ENCODE results near the gene SLC38A3. TPM values are rescaled to one million over a fixed set of nuclear protein-coding genes. Genes with fewer than 3 reads are reported as not detected.

The SLC38A3 gene
- total and polyA plus RNA-seq, 9 of the 15 experiments (the other 6 are each of a cell fraction or from before 2014, with no cell fraction given) = 0.09 to 0.38 (median 0.16) TPM; not detected in 6

DNA sequence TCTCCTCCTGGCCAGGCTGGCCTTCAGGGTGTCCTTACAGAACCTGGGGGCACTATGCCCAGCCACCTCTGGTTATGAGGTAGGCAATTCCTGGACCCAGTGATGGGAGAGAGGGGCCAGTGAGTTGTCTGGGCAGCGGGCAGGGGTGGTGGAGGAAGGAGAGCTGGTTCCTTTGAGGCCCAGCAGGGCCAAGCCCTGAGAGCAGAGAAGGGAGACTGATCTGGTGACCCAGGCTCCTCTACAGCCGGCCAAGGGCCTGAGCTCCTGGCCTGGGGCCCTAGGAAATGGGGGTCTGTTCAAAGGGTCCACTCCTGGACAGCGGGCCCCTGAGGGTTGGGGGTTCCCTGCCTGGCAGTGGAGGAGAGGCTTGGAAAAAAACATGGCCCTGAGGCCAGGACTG, 7.9 kb downstream of the SLC38A3 start:
- no TSS peak for BruUV-seq (replicated peaks)
- DNase-seq (ENCODE audit: extremely low read depth in 1 of 4, low spot score in 3 of 4) (no peak), ATAC-seq (no peak), FAIRE-seq (no peak)
- Histone ChIP-seq H3K79me2 (ENCODE audit: control insufficient read depth, insufficient read depth, low read length) (no peaks in the 10 kb centered on the region), H3K4me2 (ENCODE audit: insufficient read depth, low read length) (no peak overlapping the region), H3K27ac (ENCODE audit: extremely low read depth, low read depth, low read length) (no peak overlapping the region), H3K4me3 (no peak overlapping the region), H3K4me1 (replicated peaks in 1 of 2; ENCODE audit: control insufficient read depth in 2 of 2, insufficient read depth in 2 of 2, low read length in 2 of 2) (no peaks in the 10 kb centered on the region; a peak in 2 of 5 replicates), H3K36me3 (ENCODE audit: control insufficient read depth, insufficient read depth, low read length) (no peaks in the 10 kb centered on the region), H3K9me1 (ENCODE audit: control insufficient read depth, insufficient read depth, low read length) (no peaks in the 10 kb centered on the region), H4K20me1 (replicated peaks; ENCODE audit: control insufficient read depth, insufficient read depth, low read length) (no peaks in the 10 kb centered on the region), H2AFZ (ENCODE audit: low read depth, low read length) (no peak overlapping the region), H3K9me3 (replicated peaks; ENCODE audit: control insufficient read depth, insufficient read depth, low read depth, low read length) (no peaks in the 10 kb centered on the region), H3K27me3 (ENCODE audit: control insufficient read depth in 2 of 2, insufficient read depth in 2 of 2, low read length in 2 of 2) (peaks cover 0 to 25% of the 10 kb centered on the region in 2 experiments; a peak in 3 of 5 replicates), H3K9ac (ENCODE audit: insufficient read depth in 1 of 2, low read depth in 2 of 2, low read length in 2 of 2) (no peak overlapping the region)
- TF ChIP-seq, protein P1, sequence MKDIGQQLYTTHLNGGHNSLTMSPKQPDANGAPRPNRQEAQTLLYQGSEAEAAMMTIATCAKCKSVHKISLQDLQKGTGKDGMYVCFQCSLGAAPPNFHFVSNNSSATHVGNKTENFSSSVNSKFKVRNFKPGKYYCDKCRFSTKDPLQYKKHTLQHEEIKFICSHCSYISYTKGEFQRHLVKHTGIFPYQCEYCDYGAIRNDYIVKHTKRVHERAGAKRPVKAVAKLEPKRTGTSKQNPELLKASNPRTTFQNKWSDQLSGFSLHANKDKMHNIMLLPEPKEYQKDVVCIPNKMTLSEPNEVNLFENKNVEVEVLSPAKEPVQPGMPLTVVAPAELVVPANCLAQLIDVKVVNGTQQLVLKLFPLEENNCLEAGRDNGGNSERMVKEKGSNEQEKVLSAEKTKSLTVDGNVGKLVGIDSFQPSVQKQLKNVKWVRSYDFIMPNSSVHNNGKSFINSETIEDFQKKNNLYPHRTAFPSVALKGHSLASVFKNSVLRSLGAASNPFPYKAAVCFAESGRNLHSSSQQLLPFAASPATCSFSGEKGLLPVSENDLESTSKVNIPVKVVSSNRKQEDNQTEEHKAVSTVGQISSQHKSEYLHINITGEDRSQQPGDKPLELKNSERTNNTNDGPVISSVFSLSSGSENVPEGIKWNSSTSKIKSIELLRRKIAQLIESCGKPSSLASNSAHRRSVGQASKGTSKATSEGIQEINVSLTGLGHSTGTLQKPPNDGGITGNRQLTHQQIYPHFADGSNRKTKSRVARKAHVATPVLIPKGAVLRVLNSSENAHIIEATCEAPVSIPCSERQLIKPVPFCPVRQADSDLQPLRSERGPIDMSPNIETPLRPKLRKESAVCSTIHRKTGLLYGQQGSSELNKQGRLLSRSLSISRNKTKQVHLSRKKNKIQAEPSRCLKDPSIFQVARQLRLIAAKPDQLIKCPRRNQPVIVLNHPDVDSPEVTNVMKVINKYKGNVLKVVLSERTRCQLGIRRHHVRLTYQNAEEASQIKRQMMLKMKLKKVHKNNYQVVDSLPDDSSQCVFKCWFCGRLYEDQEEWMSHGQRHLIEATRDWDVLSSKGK (CRISPR knock-in tag; IDR thresholded peaks at IDR 0.05) = no peak
- no peak for TF ChIP-seq NFYB (IDR thresholded peaks at IDR 0.05; ENCODE audit: extremely low read depth, insufficient read length)
- intact Hi-C loops (cut with micrococcal nuclease) = no loop called here
- in situ Hi-C loops (cut with MboI) = no loop called here
- POLR2A ChIA-PET = interaction anchor here (1.0 kb wide), 1 partner anchor 53 kb away, joined by 3 read pairs; no protein-coding TSS in a partner anchor
- 17% methylated on average over 3 of the region's 3 CpGs for WGBS (ENCODE audit: insufficient coverage, low coverage, missing lambda C conversion rate)
- CTCF ChIA-PET (ENCODE audit: low intra/inter-chr PET ratio) = no interaction called here

Measured in K562 (cell line).